Measurements from ENCODE around the gene TOPAZ1. TPM values are rescaled to one million over a fixed set of nuclear protein-coding genes. Genes with fewer than 3 reads are reported as not detected.

TOPAZ1 gene
- total and polyA plus RNA-seq, 2 of the 8 experiments (the other 6 are each of a cell fraction or from before 2014, with no cell fraction given), result not detected

- Histone ChIP-seq H3K9ac (replicated peaks in 1 of 4; ENCODE audit: extremely low read depth in 1 of 4, low read depth in 3 of 4, low read length in 3 of 4) (no peak overlapping the region), H3K27me3 (replicated peaks in 1 of 4; ENCODE audit: control insufficient read depth in 3 of 4, extremely low read depth in 1 of 4, insufficient read depth in 3 of 4, low read length in 3 of 4) (no peaks in the 10 kb centered on the region), H2AK5ac (ENCODE audit: low read depth, low read length) (no peak overlapping the region), H3K18ac (ENCODE audit: extremely low read depth, low read length) (no peak overlapping the region), H3K79me2 (ENCODE audit: control insufficient read depth in 1 of 2, insufficient read depth in 2 of 2, low read length in 2 of 2) (no peaks in the 10 kb centered on the region), H3K9me3 (ENCODE audit: insufficient read depth in 2 of 2, low read depth in 1 of 2, low read length in 1 of 2) (no peaks in the 10 kb centered on the region), H2BK120ac (replicated peaks; ENCODE audit: low read depth, low read length) (no peak overlapping the region), H3K56ac (replicated peaks; ENCODE audit: insufficient read length, low read depth, low read length) (no peak overlapping the region), H3K4me3 (ENCODE audit: extremely low read depth in 1 of 4, insufficient read depth in 2 of 4, low read depth in 3 of 4, low read length in 4 of 4) (no peak overlapping the region), H2BK20ac (ENCODE audit: low read length) (no peak overlapping the region), H4K5ac (ENCODE audit: insufficient read length, low read depth, low read length) (no peak overlapping the region), H2BK5ac (ENCODE audit: low read depth, low read length) (no peak overlapping the region), H2BK12ac (ENCODE audit: low read depth, low read length) (no peak overlapping the region), H3K79me1 (ENCODE audit: low read depth, low read length) (no peaks in the 10 kb centered on the region), H3K4me2 (ENCODE audit: insufficient read depth in 1 of 2, low read depth in 2 of 2, low read length in 2 of 2) (no peak overlapping the region), H4K91ac (replicated peaks; ENCODE audit: insufficient read length, low read length) (no peak overlapping the region), H3K23ac (ENCODE audit: insufficient read length) (no peak overlapping the region), H3K36me3 (ENCODE audit: control insufficient read depth in 2 of 4, insufficient read depth in 4 of 4, low read length in 3 of 4) (no peaks in the 10 kb centered on the region), H2AFZ (ENCODE audit: low read length) (no peak overlapping the region), H4K20me1 (replicated peaks in 1 of 2; ENCODE audit: control insufficient read depth in 1 of 2, insufficient read depth in 2 of 2, low read length in 2 of 2) (no peaks in the 10 kb centered on the region), H3K4ac (replicated peaks; ENCODE audit: insufficient read length, low read depth, low read length) (no peak overlapping the region), H2BK15ac (ENCODE audit: low read length) (no peak overlapping the region), H3K23me2 (ENCODE audit: low read depth, low read length) (no peaks in the 10 kb centered on the region), H4K8ac (ENCODE audit: extremely low read depth, insufficient read depth, low read length) (no peak overlapping the region), H3K4me1 (replicated peaks in 1 of 4; ENCODE audit: control insufficient read depth in 3 of 4, insufficient read depth in 4 of 4, low read length in 3 of 4) (no peaks in the 10 kb centered on the region), H3K14ac (ENCODE audit: insufficient read length) (no peak overlapping the region), H3K27ac (ENCODE audit: low read depth, low read length) (no peak overlapping the region)
- no peak for TF ChIP-seq KDM1A (IDR thresholded peaks at IDR 0.05; ENCODE audit: borderline replicate concordance, low read length)
- TF ChIP-seq HDAC6 (IDR thresholded peaks at IDR 0.05; ENCODE audit: low read depth, low read length), result no peak
- no peak for TF ChIP-seq RAD21 (IDR thresholded peaks at IDR 0.05 in 1 of 2, conservative IDR thresholded peaks at IDR 0.05 in 1 of 2; ENCODE audit: low read depth in 2 of 2, low read length in 2 of 2)
- TF ChIP-seq SP4 (IDR thresholded peaks at IDR 0.05; ENCODE audit: low read length), result no peak
- no peak for TF ChIP-seq SUZ12 (IDR thresholded peaks at IDR 0.05; ENCODE audit: low read length)
- WGBS, 2 experiments (ENCODE audit: extremely low coverage in 1 of 2, insufficient coverage in 1 of 2, insufficient read length in 1 of 2, insufficient replicate concordance in 2 of 2, low coverage in 1 of 2, low lambda C conversion rate in 2 of 2, missing lambda C conversion rate in 1 of 2), result 96% methylated on average over 1 of the region's 1 CpG; no CpG with 5 or more reads in 1 of the 2 experiments
- CTCF ChIA-PET (ENCODE audit: partially characterized antibody), result no interaction called here
- no peak for FAIRE-seq
- no peak for DNase-seq (ENCODE audit: low read depth in 1 of 2, low spot score in 2 of 2)
- POLR2A ChIA-PET (ENCODE audit: partially characterized antibody), result no interaction called here
Measured at GRCh38 chr3:44259404-44259803, 17.7 kb downstream of the TOPAZ1 start.

All from H1 (cell line).